Activated CD8-positive, alpha-beta T cell treated with anti-CD3 and anti-CD28 coated beads for 36 hours (primary cell): ENCODE measurements around the gene ANKRD52. TPM values are rescaled to one million over a fixed set of nuclear protein-coding genes. Genes with fewer than 3 reads are reported as not detected.

Source experiments
- ATAC-seq: fragments of 200-7000 bp; cut with Tn5 transposase; one replicate; pipeline ENCODE4 v1.10.0; 2021; ENCODE audit warnings: mild to moderate bottlenecking, moderate library complexity
- CTCF ChIA-PET: fragments of 350-600 bp; sonication (Branson Sonifier 250); formaldehyde crosslinking; loops from one replicate; lab custom pipeline; 2021; ENCODE audit warnings: antibody characterized with exemption; lab: Charles Lee
- POLR2A ChIA-PET: fragments of 350-600 bp; sonication (Branson Sonifier 250); formaldehyde crosslinking; loops from one replicate; lab custom pipeline; 2021; ENCODE audit warnings: antibody characterized with exemption; lab: Charles Lee
- DNase-seq: peaks from one replicate; pipeline ENCODE4 v3.0.0-alpha.2; 2020
- H3K27ac Mint-ChIP-seq: one replicate; pipeline ENCODE4 v1.8.0; 2021; ENCODE audit warnings: mild to moderate bottlenecking, mixed read lengths
- H3K27me3 Mint-ChIP-seq: one replicate; pipeline ENCODE4 v1.8.0; 2021; ENCODE audit warnings: mixed read lengths
- H3K36me3 Mint-ChIP-seq: one replicate; pipeline ENCODE4 v1.8.0; 2021; ENCODE audit warnings: low read depth, mixed read lengths
- H3K4me1 Mint-ChIP-seq: one replicate; pipeline ENCODE4 v1.8.0; 2021; ENCODE audit warnings: low read depth, mixed read lengths
- H3K4me3 Mint-ChIP-seq: one replicate; pipeline ENCODE4 v1.8.0; 2021; ENCODE audit warnings: mild to moderate bottlenecking, moderate library complexity, mixed read lengths
- H3K9me3 Mint-ChIP-seq: one replicate; pipeline ENCODE4 v1.8.0; 2021; ENCODE audit warnings: mixed read lengths
- intact Hi-C: fragments of 100-400 bp; cut with micrococcal nuclease; formaldehyde crosslinking; loops from one replicate; pipeline ENCODE4 v1.10.0; 2022
- total RNA-seq, 2 experiments: library from RNA; stranded (reverse); gene quantifications; one replicate each; pipeline ENCODE4 v1.2.3, GENCODE V29; 2021
- TF ChIP-seq, protein P1 (sequence below): fragments of 200-600 bp; IDR thresholded peaks from one replicate; pipeline ENCODE4 v1.8.0; 2022; ENCODE audit warnings: antibody characterized with exemption, mild to moderate bottlenecking

ANKRD52 gene
- total RNA-seq, 2 experiments from 2014 or later = 23.3 to 31.3 TPM

DNA sequence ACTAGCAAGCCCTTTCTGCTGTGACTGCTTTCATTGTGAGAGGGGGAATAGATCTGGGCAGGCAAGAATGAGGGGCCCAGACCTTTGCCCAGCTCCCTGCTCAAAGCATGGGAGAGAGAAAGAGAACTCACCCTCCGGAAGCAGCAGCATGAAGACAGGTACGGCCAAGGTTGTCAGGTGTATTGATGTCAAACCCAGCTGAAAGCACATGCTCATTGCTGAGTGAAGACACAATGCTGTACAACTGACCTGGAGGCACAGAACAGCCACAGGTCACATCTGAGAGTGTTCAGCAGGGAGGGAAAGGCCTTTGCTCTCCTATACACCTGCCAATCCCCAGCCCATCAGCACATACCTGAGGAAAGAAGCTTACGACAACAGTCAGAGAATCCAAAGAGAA, 5.5 kb downstream of the ANKRD52 start:
- intact Hi-C loops = loop anchor here (10.0 kb wide), 1 partner anchor 128 kb away; the partner anchor contains the start of gene ESYT1
- H3K4me1 Mint-ChIP-seq = peaks cover 13% of the 10 kb centered on the region
- DNase-seq (no peak), ATAC-seq (no peak)
- ChIA-PET CTCF (interaction anchor here (1.0 kb wide), 1 partner anchor 133 kb away, joined by 3 read pairs; no protein-coding TSS in a partner anchor), POLR2A (interaction anchor here (1.0 to 1.5 kb wide), 2 partner anchors 11 to 23 kb away, joined by 3 read pairs; no protein-coding TSS in a partner anchor)
- TF ChIP-seq, protein P1, sequence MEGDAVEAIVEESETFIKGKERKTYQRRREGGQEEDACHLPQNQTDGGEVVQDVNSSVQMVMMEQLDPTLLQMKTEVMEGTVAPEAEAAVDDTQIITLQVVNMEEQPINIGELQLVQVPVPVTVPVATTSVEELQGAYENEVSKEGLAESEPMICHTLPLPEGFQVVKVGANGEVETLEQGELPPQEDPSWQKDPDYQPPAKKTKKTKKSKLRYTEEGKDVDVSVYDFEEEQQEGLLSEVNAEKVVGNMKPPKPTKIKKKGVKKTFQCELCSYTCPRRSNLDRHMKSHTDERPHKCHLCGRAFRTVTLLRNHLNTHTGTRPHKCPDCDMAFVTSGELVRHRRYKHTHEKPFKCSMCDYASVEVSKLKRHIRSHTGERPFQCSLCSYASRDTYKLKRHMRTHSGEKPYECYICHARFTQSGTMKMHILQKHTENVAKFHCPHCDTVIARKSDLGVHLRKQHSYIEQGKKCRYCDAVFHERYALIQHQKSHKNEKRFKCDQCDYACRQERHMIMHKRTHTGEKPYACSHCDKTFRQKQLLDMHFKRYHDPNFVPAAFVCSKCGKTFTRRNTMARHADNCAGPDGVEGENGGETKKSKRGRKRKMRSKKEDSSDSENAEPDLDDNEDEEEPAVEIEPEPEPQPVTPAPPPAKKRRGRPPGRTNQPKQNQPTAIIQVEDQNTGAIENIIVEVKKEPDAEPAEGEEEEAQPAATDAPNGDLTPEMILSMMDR = no peak
- H3K27ac Mint-ChIP-seq = no peak overlapping the region
- H3K4me3 Mint-ChIP-seq = no peak overlapping the region
- H3K27me3 Mint-ChIP-seq = no peaks in the 10 kb centered on the region
- H3K36me3 Mint-ChIP-seq = peaks cover 31% of the 10 kb centered on the region
- H3K9me3 Mint-ChIP-seq = no peaks in the 10 kb centered on the region

DNA sequence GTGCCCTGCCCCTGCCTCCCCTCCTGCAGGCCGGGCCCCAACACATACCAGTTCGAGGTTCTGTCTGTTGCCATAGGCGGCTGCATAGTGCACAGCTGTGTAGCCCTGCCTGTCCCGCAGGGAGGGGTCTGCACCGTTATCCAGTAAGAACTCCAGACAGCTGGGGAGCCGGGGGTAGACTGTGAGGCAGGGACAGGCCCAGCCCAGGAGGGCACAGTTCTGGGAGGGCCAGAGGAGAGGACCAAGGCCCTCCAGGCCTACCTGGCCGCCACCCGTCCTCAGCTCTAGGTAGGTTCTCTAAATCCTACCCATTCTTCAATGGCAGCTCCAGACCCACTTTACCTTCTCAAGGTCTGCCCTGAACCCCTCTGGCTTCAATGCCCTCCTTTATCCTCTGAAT, 9.5 kb downstream of the ANKRD52 start:
- no peaks in the 10 kb centered on the region for H3K4me1 Mint-ChIP-seq
- no peak for ATAC-seq
- DNase-seq = no peak
- intact Hi-C loops = no loop called here
- ChIA-PET POLR2A (interaction anchor here (1.2 to 1.6 kb wide), 3 partner anchors 9 to 18 kb away, joined by 3 to 7 read pairs (median 5); partner anchors contain the start of genes ANKRD52 and COQ10A), CTCF (interaction anchor here (0.6 kb wide), 1 partner anchor 254 kb away, joined by 3 read pairs; no protein-coding TSS in a partner anchor)
- H3K27me3 Mint-ChIP-seq = no peaks in the 10 kb centered on the region
- H3K27ac Mint-ChIP-seq = no peak overlapping the region
- no peak overlapping the region for H3K4me3 Mint-ChIP-seq
- peaks cover 28% of the 10 kb centered on the region for H3K36me3 Mint-ChIP-seq
- TF ChIP-seq, protein P1 = no peak
- no peaks in the 10 kb centered on the region for H3K9me3 Mint-ChIP-seq

DNA sequence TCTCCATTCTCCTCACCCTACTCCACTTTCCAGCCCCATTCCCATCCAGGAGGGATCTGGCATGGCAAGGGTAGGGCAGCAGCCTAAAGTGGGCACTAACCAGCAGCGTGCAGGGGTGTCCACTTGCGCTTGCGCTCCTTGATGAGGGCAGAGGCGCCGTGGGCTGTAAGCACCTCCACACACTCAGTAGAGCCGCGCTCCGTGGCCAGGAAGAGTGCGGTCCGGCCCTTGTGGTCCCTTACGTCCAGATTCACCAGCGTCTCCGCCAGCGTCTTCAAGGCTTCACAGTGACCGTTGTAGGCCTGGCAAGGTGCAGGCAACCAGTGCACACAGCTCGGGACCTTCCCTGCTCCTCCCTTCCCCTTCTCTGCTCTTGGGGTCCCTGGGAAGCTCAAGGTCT, 10.3 kb downstream of the ANKRD52 start:
- Mint-ChIP-seq H3K27me3 (no peaks in the 10 kb centered on the region), H3K4me1 (no peaks in the 10 kb centered on the region), H3K9me3 (no peaks in the 10 kb centered on the region), H3K4me3 (no peak overlapping the region), H3K27ac (no peak overlapping the region), H3K36me3 (peaks cover 25% of the 10 kb centered on the region)
- no peak for DNase-seq
- ATAC-seq = no peak
- ChIA-PET CTCF (interaction anchor here (0.5 kb wide), 1 partner anchor 184 kb away, joined by 3 read pairs; no protein-coding TSS in a partner anchor), POLR2A (interaction anchor here (0.7 to 1.6 kb wide), 4 partner anchors 8 to 19 kb away, joined by 3 to 7 read pairs (median 4); partner anchors contain the start of genes ANKRD52 and COQ10A)
- intact Hi-C loops = no loop called here
- TF ChIP-seq, protein P1 = no peak

DNA sequence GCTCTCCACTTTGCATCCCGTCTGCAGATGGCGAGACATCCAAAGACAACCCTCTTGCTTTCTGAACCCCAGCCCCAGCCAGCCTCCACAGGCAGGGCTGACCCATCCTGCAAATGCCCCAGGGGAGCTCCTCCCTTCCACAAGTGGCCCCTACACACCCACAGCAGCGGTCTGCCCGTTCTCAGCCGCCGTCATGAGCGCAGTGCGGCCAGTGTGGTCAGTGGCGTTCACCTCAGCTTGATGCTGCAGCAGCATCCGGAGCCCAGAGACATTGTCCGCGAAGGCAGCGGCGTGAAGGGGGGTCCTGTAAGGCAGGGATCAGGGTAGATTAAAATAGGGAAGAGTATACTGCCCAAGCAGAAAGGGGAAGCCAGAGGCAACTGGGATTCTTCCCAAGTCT, 13.7 kb downstream of the ANKRD52 start:
- ATAC-seq = no peak
- POLR2A ChIA-PET = no interaction called here
- TF ChIP-seq, protein P1 = no peak
- peaks cover 22% of the 10 kb centered on the region for H3K36me3 Mint-ChIP-seq
- no peak overlapping the region for H3K4me3 Mint-ChIP-seq
- CTCF ChIA-PET = interaction anchor here (1.1 kb wide), 1 partner anchor 102 kb away, joined by 3 read pairs; no protein-coding TSS in a partner anchor
- intact Hi-C loops = no loop called here
- no peaks in the 10 kb centered on the region for H3K9me3 Mint-ChIP-seq
- no peaks in the 10 kb centered on the region for H3K4me1 Mint-ChIP-seq
- DNase-seq = no peak
- H3K27ac Mint-ChIP-seq = no peak overlapping the region
- H3K27me3 Mint-ChIP-seq = no peaks in the 10 kb centered on the region

DNA sequence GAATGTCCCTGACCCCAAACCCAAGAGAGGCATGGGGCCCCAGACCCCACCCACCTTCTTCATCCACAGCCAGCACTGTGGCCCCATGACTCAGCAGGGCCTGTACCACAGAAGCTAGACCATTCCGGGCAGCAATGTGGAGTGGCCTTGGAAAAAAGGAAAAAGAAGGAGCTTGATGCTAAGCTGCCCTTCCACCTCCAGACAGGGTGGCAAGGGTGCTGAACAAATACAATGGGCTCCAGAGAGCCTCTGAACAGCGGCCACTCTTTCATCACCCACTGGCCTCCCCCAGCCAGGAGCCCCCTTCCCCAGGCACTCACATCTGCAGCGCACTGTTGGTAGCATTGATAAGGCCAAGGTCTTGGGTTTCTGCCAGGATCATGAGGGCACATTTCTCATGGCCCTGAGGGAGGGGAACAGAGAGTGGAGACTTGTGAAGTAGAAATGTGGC, 14.4 kb downstream of the ANKRD52 start:
- H3K4me1 Mint-ChIP-seq = no peaks in the 10 kb centered on the region
- H3K4me3 Mint-ChIP-seq = no peak overlapping the region
- peaks cover 19% of the 10 kb centered on the region for H3K36me3 Mint-ChIP-seq
- intact Hi-C loops = no loop called here
- no peak overlapping the region for H3K27ac Mint-ChIP-seq
- TF ChIP-seq, protein P1 = no peak
- DNase-seq (no peak), ATAC-seq (no peak)
- ChIA-PET CTCF (no interaction called here), POLR2A (interaction anchor here (1.0 kb wide), 1 partner anchor 17 kb away, joined by 3 read pairs; no protein-coding TSS in a partner anchor)
- no peaks in the 10 kb centered on the region for H3K9me3 Mint-ChIP-seq
- H3K27me3 Mint-ChIP-seq = no peaks in the 10 kb centered on the region
